Mesendoderm (in vitro differentiated cells): ENCODE results near the gene RASA3.
"Not testable (repeated sequence)": the region's sequence is repeated elsewhere in the genome, so short reads cannot be mapped to it uniquely, and the experiment has no call there.

ENCODE experiments used
- DNase-seq: peaks from one replicate; pipeline ENCODE4 v3.0.0; 2013
- H2AK5ac ChIP-seq: 2 replicates; pipeline ENCODE4 v1.6.1; 2013; ENCODE audit warnings: low read length, inconsistent platforms
- H2BK120ac ChIP-seq: 2 replicates; pipeline ENCODE4 v1.6.1; 2013; ENCODE audit warnings: low read depth, mild to moderate bottlenecking, low read length, moderate library complexity, mixed read lengths
- H2BK15ac ChIP-seq: replicated peaks from 2 replicates; pipeline ENCODE4 v1.6.1; 2013; ENCODE audit warnings: low read depth, mild to moderate bottlenecking, moderate library complexity
- H2BK5ac ChIP-seq: 2 replicates; pipeline ENCODE4 v1.6.1; 2013; ENCODE audit warnings: low read length, inconsistent platforms
- H3K18ac ChIP-seq: 2 replicates; pipeline ENCODE4 v1.6.1; 2013; ENCODE audit warnings: mild to moderate bottlenecking, low read length, mixed read lengths
- H3K23ac ChIP-seq: one replicate; pipeline ENCODE4 v1.6.1; 2013; ENCODE audit warnings: low read length
- H3K27ac ChIP-seq: 2 replicates; pipeline ENCODE4 v1.5.1; 2013; ENCODE audit warnings: low read depth, mild to moderate bottlenecking, inconsistent platforms, low read length, moderate library complexity
- H3K27me3 ChIP-seq: 2 replicates; pipeline ENCODE4 v1.6.1; 2013; ENCODE audit warnings: low read length, control low read depth, mild to moderate bottlenecking, inconsistent platforms; ENCODE audit not compliant: insufficient read depth, poor library complexity
- H3K36me3 ChIP-seq: 2 replicates; pipeline ENCODE4 v1.6.1; 2013; ENCODE audit warnings: low read length, inconsistent platforms; ENCODE audit not compliant: control insufficient read depth, insufficient read depth
- H3K4ac ChIP-seq: one replicate; pipeline ENCODE4 v1.6.1; 2013; ENCODE audit warnings: low read depth, mild to moderate bottlenecking, low read length, moderate library complexity
- H3K4me1 ChIP-seq: 2 replicates; pipeline ENCODE4 v1.6.1; 2013; ENCODE audit warnings: low read depth, low read length, inconsistent platforms; ENCODE audit not compliant: control insufficient read depth
- H3K4me2 ChIP-seq: 2 replicates; pipeline ENCODE4 v1.6.1; 2013; ENCODE audit warnings: low read length
- H3K4me3 ChIP-seq: 2 replicates; pipeline ENCODE4 v1.5.1; 2013; ENCODE audit warnings: mild to moderate bottlenecking, low read length
- H3K56ac ChIP-seq: one replicate; pipeline ENCODE4 v1.6.1; 2013; ENCODE audit warnings: low read length
- H3K79me1 ChIP-seq: 2 replicates; pipeline ENCODE4 v1.6.1; 2013; ENCODE audit warnings: low read length, inconsistent platforms
- H3K79me2 ChIP-seq: 2 replicates; pipeline ENCODE4 v1.6.1; 2013; ENCODE audit warnings: mild to moderate bottlenecking, low read length; ENCODE audit not compliant: control insufficient read depth, insufficient read depth
- H3K9ac ChIP-seq: 2 replicates; pipeline ENCODE4 v1.6.1; 2013; ENCODE audit warnings: low read length, inconsistent platforms
- H4K5ac ChIP-seq: one replicate; pipeline ENCODE4 v1.6.1; 2013; ENCODE audit warnings: low read length
- H4K8ac ChIP-seq: one replicate; pipeline ENCODE4 v1.6.1; 2013; ENCODE audit warnings: low read depth, mild to moderate bottlenecking, control low read depth, low read length, moderate library complexity
- WGBS: extraction: QIAGEN DNeasy Blood & Tissue Kit; methylation state at CpG from one replicate; pipeline ENCODE4 v1.1.7; 2013; ENCODE audit warnings: low lambda C conversion rate, missing lambda C conversion rate; ENCODE audit not compliant: insufficient coverage; ENCODE audit errors: extremely low coverage; 5-methylcytosine and 5-hydroxymethylcytosine counted together

Gene RASA3

DNA sequence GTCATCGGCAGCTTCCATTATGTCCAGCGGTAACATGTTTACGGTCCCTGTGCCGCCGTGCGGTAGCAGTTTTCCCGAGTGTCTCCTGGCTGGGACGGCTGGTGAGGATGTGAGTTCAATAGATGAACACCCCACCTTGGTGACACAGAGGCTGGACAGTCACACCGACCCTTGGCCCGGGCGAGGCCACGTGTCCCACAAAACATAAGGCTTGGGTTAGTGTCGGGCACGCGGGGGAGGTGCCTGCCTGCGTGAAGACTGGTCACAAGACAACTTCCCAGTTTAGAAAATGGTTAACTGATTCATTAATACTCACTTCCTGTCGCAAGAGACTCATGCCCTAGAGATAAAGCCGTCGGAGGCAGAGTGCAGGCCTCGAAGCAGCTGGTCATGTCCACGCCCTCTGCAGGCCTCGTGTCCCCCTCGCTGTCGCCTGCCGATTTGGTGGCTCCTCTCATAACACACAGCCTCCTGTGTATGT lies 17.2 kb downstream of the RASA3 start:
- Histone ChIP-seq H2BK5ac (no peak overlapping the region), H3K23ac (no peak overlapping the region), H3K79me2 (peaks cover 12% of the 10 kb centered on the region), H3K4me1 (peaks cover 12% of the 10 kb centered on the region), H2BK15ac (no peak overlapping the region), H3K27ac (no peak overlapping the region), H2BK120ac (no peak overlapping the region), H2AK5ac (no peak overlapping the region), H3K9ac (no peak overlapping the region), H4K5ac (no peak overlapping the region), H3K4me2 (no peak overlapping the region), H3K18ac (no peak overlapping the region), H3K36me3 (no peaks in the 10 kb centered on the region), H3K4ac (no peak overlapping the region), H3K4me3 (no peak overlapping the region), H3K56ac (peak overlapping the region; percentile 28), H3K79me1 (peaks cover 17% of the 10 kb centered on the region), H4K8ac (no peak overlapping the region), H3K27me3 (no peaks in the 10 kb centered on the region)
- DNase-seq = no peak
- no CpG with 5 or more reads among the region's 25 CpGs for WGBS

DNA sequence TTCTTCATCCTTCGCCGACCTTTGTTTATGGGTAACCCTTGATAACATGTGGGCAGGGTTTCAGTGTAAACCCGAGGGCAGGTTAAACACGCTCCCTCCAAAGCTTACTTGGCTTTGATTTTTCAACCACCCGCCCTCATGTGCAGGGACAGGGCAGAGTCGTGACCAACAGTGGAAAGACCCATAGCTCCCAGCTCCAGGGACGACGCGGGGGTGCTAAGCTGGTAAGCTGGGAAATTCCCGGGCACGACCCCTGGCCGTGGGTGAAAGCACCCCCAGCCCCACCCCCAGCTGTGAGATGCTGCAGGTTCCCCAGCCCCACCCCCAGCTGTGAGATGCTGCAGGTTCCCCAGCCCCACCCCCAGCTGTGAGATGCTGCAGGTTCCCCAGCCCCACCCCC lies 17.8 kb downstream of the RASA3 start:
- not testable (repeated sequence) for H4K8ac ChIP-seq, H3K4me3 ChIP-seq, H2AK5ac ChIP-seq, H3K9ac ChIP-seq, H2BK15ac ChIP-seq, H3K36me3 ChIP-seq, H3K27me3 ChIP-seq, H2BK120ac ChIP-seq, H3K4ac ChIP-seq, H4K5ac ChIP-seq, DNase-seq, H3K18ac ChIP-seq, H3K23ac ChIP-seq, H3K4me2 ChIP-seq, H3K27ac ChIP-seq, H3K56ac ChIP-seq, H2BK5ac ChIP-seq
- WGBS = no CpG with 5 or more reads among the region's 12 CpGs
- peaks cover 12% of the 10 kb centered on the region for H3K79me2 ChIP-seq
- H3K79me1 ChIP-seq = peaks cover 18% of the 10 kb centered on the region
- H3K4me1 ChIP-seq = peaks cover 14% of the 10 kb centered on the region

DNA sequence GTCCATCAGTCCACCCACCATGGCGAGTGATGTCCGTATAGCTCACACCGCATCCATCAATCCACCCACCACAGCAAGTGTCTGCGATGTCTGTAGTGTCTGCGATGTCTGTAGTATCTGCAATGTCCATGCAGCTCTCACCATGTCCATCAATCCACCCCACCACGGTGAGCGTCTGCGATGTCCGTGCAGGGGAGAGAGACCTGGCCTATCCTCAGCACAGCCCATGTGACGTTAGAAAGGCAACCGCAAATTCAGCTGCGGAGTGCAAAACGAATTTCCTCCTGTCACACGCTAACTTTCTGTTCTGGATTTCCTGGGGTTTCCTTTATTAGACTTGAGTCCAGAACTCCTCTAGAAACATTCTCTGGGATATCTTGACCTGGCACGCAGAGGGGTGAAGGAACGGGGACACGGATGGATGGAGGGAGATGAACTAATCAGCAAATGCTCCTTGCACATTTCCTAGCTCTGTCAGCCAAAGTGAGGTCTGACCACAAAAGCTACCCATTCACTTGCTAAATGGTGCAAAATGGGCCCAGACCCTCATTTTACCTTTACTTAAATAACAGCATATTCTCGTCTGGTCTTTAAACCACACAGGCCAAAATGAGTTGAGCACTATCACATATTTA lies 18.3 kb downstream of the RASA3 start:
- Histone ChIP-seq H3K9ac (no peak overlapping the region), H3K4me1 (peaks cover 15% of the 10 kb centered on the region), H3K27me3 (no peaks in the 10 kb centered on the region), H2BK5ac (no peak overlapping the region), H3K18ac (no peak overlapping the region), H4K5ac (no peak overlapping the region), H2BK15ac (no peak overlapping the region), H3K36me3 (no peaks in the 10 kb centered on the region), H3K4me3 (no peak overlapping the region), H3K4ac (no peak overlapping the region), H2BK120ac (no peak overlapping the region), H3K79me1 (peaks cover 23% of the 10 kb centered on the region), H3K79me2 (peaks cover 15% of the 10 kb centered on the region), H3K4me2 (no peak overlapping the region), H3K23ac (no peak overlapping the region), H3K27ac (no peak overlapping the region), H2AK5ac (no peak overlapping the region), H3K56ac (no peak overlapping the region), H4K8ac (no peak overlapping the region)
- no peak for DNase-seq
- WGBS = no CpG with 5 or more reads among the region's 18 CpGs

DNA sequence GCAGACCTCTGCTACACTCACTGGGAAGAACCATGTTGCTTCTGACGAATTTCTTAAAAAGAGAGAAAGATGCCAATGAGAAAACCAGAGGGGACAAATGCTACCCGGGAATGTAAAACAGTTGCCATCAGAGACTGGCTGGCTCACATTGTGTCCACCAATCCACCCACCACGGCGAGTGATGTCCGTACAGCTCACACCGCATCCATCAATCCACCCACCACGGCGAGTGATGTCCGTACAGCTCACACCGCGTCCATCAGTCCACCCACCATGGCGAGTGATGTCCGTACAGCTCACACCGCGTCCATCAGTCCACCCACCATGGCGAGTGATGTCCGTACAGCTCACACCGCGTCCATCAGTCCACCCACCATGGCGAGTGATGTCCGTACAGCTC lies 19.0 kb downstream of the RASA3 start:
- not testable (repeated sequence) for H2BK120ac ChIP-seq, H4K5ac ChIP-seq, H2BK5ac ChIP-seq, H3K27me3 ChIP-seq, H3K36me3 ChIP-seq, H3K4me2 ChIP-seq, H3K23ac ChIP-seq, H2BK15ac ChIP-seq, H3K4me3 ChIP-seq, H2AK5ac ChIP-seq, H3K9ac ChIP-seq, H3K4ac ChIP-seq, DNase-seq, H3K18ac ChIP-seq, H3K27ac ChIP-seq, H4K8ac ChIP-seq
- H3K56ac ChIP-seq = peak overlapping the region; percentile 42
- WGBS = no CpG with 5 or more reads among the region's 21 CpGs
- peaks cover 13% of the 10 kb centered on the region for H3K4me1 ChIP-seq
- peaks cover 29% of the 10 kb centered on the region for H3K79me1 ChIP-seq
- peaks cover 21% of the 10 kb centered on the region for H3K79me2 ChIP-seq

DNA sequence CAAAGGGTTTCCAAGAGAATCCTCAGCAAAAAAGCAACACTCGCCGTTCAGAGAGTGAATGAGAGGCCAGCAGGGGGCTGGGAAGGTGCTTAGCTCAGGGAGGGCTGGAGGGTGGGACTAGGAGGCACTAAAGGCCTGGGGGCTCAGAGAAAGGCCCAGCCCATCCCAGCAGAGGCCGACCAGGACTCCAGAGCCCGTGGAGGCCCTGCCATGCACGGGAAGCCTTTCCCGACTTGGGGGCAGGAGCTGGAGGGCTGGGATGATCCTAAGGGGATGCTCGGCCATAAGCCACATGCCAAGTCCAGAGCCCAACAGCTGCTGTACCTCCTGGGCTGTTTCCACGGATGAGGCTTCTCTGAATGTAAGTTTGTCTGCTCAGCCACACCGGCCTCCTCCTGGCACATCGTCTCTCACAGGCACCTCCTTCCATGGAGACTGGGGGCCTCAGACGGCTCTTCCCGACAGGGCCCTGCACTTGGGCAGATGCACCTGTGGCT lies 19.5 kb downstream of the RASA3 start:
- Histone ChIP-seq H3K79me1 (peaks cover 34% of the 10 kb centered on the region), H3K36me3 (no peaks in the 10 kb centered on the region), H2AK5ac (no peak overlapping the region), H4K5ac (no peak overlapping the region), H3K23ac (no peak overlapping the region), H2BK15ac (no peak overlapping the region), H3K79me2 (peaks cover 23% of the 10 kb centered on the region), H4K8ac (no peak overlapping the region), H3K27me3 (no peaks in the 10 kb centered on the region), H3K4me3 (no peak overlapping the region), H3K4me1 (peaks cover 13% of the 10 kb centered on the region), H3K4me2 (no peak overlapping the region), H2BK120ac (no peak overlapping the region), H2BK5ac (no peak overlapping the region), H3K18ac (peak overlapping the region; percentile 53), H3K56ac (peak overlapping the region; percentile 82), H3K9ac (no peak overlapping the region), H3K27ac (peak overlapping the region; percentile 73), H3K4ac (no peak overlapping the region)
- DNase-seq = peak; percentile 75
- no CpG with 5 or more reads among the region's 12 CpGs for WGBS
